K562 (cell line): ENCODE measurements around the gene PICK1. TPM values are rescaled to one million over a fixed set of nuclear protein-coding genes. Genes with fewer than 3 reads are reported as not detected.

Experiments used
- CBX1 ChIP-seq: sonication (generic); IDR thresholded peaks from 2 replicates; pipeline ENCODE4 v1.6.1; 2016; ENCODE audit warnings: antibody characterized with exemption, low read depth, mild to moderate bottlenecking
- CBX3 ChIP-seq, 2 experiments: IDR thresholded peaks; 1 replicate in 1 of 2; 2 replicates in 1 of 2; pipeline ENCODE4 v1.6.1; 2012; ENCODE audit warnings: inconsistent platforms in 2 of 2, low read length in 2 of 2, borderline replicate concordance in 1 of 2, control low read depth in 1 of 2
- HIVEP1 ChIP-seq: fragments of 250-450 bp; sonication (Bioruptor Pico); IDR thresholded peaks from 2 replicates; pipeline ENCODE4 v1.4.0; 2020; ENCODE audit warnings: mild to moderate bottlenecking
- HMGN3 ChIP-seq: IDR thresholded peaks from 2 replicates; pipeline ENCODE4 v1.6.1; 2011; ENCODE audit warnings: borderline replicate concordance, low read depth, mild to moderate bottlenecking, mixed read lengths, low read length; ENCODE audit not compliant: insufficient read length; ENCODE audit errors: extremely low read depth
- NFXL1 ChIP-seq: fragments of 450-650 bp; formaldehyde crosslinking; IDR thresholded peaks from 2 replicates; pipeline ENCODE4 v1.4.0; 2021; ENCODE audit warnings: mild to moderate bottlenecking
- RFX7 ChIP-seq: fragments of 250-450 bp; sonication (Bioruptor Pico); IDR thresholded peaks from 2 replicates; pipeline ENCODE4 v1.5.1; 2021; ENCODE audit warnings: mild to moderate bottlenecking
- TEAD1 ChIP-seq, 2 experiments: fragments of 450-650 bp in 1 of 2; sonication (generic) in 1 of 2; formaldehyde crosslinking; IDR thresholded peaks; 2 replicates each; pipeline versions ENCODE4 v1.4.0 to v1.8.0; 2020 to 2022; ENCODE audit warnings: mild to moderate bottlenecking in 2 of 2, missing genetic modification reagents in 1 of 2
- TFAM ChIP-seq: fragments of 250-450 bp; sonication (Bioruptor Pico); conservative IDR thresholded peaks from 2 replicates; pipeline ENCODE4 v1.5.0; 2021; ENCODE audit warnings: mild to moderate bottlenecking, moderate library complexity
- ZNF354B ChIP-seq: fragments of 250-450 bp; sonication (Bioruptor Pico); IDR thresholded peaks from 2 replicates; pipeline ENCODE4 v1.4.0; 2020
- polyA plus RNA-seq, 8 experiments: library from polyadenylated mRNA; depleted of rRNA in 4 of 8; stranded (reverse) in 5 of 8; unstranded in 3 of 8; fragments of >200 nt; fragmentation: Nextera tagmentation in 2 of 8; fragmentation: Illumina TruSeq in 1 of 8; extraction: Ambion mirVana in 2 of 8; extraction: Trizol in 1 of 8; gene quantifications; 2 replicates each; pipeline versions ENCODE4 v1.2.1 to v1.2.3, GENCODE V29; 2011 to 2014; ENCODE audit warnings: inconsistent platforms in 1 of 8, missing spikeins in 1 of 8
- total RNA-seq, 7 experiments: library from RNA; depleted of rRNA in 6 of 7; stranded (reverse); fragments of >200 nt in 6 of 7; fragmentation: Illumina TruSeq in 2 of 7; extraction: Trizol in 2 of 7; gene quantifications; 2 replicates each; pipeline versions ENCODE4 v1.2.1 to v1.2.3, GENCODE V29; 2011 to 2021; ENCODE audit warnings: low replicate concordance in 1 of 7
- TF ChIP-seq, protein P1 (sequence below): fragments of 250-450 bp; sonication (Bioruptor Pico); IDR thresholded peaks from 2 replicates; pipeline ENCODE4 v1.4.0; 2020; ENCODE audit warnings: mild to moderate bottlenecking, moderate library complexity, borderline replicate concordance
- TF ChIP-seq, protein P2 (sequence below), 2 experiments: fragments of 450-650 bp; IDR thresholded peaks; 2 replicates each; pipeline ENCODE4 v1.6.1; 2016
- TF ChIP-seq, protein P3 (sequence below), 2 experiments: IDR thresholded peaks; 2 replicates each; pipeline ENCODE4 v1.6.1; 2011; ENCODE audit warnings: borderline replicate concordance in 1 of 2, control low read depth in 1 of 2, low read depth in 1 of 2, low read length in 1 of 2, mild to moderate bottlenecking in 1 of 2, mixed read lengths in 1 of 2, moderate library complexity in 1 of 2; ENCODE audit not compliant: insufficient read depth in 1 of 2, insufficient read length in 1 of 2, poor library complexity in 1 of 2, severe bottlenecking in 1 of 2; ENCODE audit errors: extremely low read depth in 1 of 2

Gene PICK1
- total and polyA plus RNA-seq, 9 of the 15 experiments (the other 6 are each of a cell fraction or from before 2014, with no cell fraction given), result 0.06 to 11.0 (median 7.9) TPM; not detected in 1

DNA sequence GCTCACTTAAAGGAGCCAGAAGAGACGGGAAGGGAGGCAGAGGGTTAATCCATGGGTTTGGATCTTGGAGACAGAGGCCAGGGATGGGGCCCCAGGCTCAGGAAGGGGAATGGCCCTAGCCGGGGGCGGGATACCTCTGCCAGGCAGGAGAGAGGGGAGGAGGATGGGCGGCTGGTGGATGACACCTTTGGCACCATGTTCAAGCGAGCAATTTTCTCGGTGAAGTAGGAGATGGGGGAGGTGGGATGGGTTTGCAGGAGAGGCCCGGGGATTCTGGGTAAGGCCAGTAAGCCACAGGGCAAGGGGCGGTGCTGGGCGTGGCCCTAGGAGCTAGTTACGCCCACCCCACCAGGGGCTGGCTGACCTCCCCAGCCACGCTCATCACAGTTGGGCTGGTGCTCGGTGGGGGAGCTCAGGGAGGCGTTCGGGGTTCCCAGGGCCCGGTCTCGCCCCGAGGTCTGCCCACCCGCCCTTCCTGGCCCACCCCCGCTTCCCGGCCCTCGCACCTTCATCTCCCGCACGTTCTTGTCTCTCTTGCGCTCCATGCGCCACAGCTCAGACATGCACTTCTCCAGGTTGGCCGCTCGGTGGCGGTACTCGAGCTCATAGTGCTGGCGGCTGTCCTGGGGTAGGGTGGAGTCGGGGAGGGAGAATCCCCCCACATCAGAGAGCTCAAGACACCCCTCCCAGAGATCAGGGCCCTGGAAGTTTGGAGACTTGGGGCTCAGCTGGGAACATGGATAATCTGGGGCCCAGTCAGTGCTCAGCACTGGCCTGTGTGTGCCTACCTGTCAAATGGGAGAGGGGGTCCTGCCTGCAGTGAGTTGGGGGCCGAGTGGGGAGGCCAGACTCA lies 40.6 kb downstream of the PICK1 start (continued):
- TF ChIP-seq, protein P1, sequence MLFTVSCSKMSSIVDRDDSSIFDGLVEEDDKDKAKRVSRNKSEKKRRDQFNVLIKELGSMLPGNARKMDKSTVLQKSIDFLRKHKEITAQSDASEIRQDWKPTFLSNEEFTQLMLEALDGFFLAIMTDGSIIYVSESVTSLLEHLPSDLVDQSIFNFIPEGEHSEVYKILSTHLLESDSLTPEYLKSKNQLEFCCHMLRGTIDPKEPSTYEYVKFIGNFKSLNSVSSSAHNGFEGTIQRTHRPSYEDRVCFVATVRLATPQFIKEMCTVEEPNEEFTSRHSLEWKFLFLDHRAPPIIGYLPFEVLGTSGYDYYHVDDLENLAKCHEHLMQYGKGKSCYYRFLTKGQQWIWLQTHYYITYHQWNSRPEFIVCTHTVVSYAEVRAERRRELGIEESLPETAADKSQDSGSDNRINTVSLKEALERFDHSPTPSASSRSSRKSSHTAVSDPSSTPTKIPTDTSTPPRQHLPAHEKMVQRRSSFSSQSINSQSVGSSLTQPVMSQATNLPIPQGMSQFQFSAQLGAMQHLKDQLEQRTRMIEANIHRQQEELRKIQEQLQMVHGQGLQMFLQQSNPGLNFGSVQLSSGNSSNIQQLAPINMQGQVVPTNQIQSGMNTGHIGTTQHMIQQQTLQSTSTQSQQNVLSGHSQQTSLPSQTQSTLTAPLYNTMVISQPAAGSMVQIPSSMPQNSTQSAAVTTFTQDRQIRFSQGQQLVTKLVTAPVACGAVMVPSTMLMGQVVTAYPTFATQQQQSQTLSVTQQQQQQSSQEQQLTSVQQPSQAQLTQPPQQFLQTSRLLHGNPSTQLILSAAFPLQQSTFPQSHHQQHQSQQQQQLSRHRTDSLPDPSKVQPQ (CRISPR knock-in tag), result no peak
- no peak for TF ChIP-seq NFXL1
- TF ChIP-seq, protein P2, sequence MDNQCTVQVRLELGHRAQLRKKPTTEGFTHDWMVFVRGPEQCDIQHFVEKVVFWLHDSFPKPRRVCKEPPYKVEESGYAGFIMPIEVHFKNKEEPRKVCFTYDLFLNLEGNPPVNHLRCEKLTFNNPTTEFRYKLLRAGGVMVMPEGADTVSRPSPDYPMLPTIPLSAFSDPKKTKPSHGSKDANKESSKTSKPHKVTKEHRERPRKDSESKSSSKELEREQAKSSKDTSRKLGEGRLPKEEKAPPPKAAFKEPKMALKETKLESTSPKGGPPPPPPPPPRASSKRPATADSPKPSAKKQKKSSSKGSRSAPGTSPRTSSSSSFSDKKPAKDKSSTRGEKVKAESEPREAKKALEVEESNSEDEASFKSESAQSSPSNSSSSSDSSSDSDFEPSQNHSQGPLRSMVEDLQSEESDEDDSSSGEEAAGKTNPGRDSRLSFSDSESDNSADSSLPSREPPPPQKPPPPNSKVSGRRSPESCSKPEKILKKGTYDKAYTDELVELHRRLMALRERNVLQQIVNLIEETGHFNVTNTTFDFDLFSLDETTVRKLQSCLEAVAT (IDR thresholded peaks at IDR 0.05), result no peak
- TF ChIP-seq CBX3 (IDR thresholded peaks at IDR 0.05; ENCODE audit: borderline replicate concordance in 1 of 2, low read length in 2 of 2), result peak in 1 of 2 experiments; percentile 90; a peak in 1 of 3 replicates
- TF ChIP-seq HIVEP1, result no peak
- no peak for TF ChIP-seq TEAD1 (CRISPR knock-in tag; IDR thresholded peaks at IDR 0.05)
- TF ChIP-seq TFAM, result no peak
- TF ChIP-seq HMGN3, result no peak
- no peak for TF ChIP-seq ZNF354B
- 0 out of 2 replicates have a peak, but pooled peaks have one; percentile 61 for TF ChIP-seq CBX1
- no peak for TF ChIP-seq RFX7 (CRISPR knock-in tag)
- TF ChIP-seq, protein P3, sequence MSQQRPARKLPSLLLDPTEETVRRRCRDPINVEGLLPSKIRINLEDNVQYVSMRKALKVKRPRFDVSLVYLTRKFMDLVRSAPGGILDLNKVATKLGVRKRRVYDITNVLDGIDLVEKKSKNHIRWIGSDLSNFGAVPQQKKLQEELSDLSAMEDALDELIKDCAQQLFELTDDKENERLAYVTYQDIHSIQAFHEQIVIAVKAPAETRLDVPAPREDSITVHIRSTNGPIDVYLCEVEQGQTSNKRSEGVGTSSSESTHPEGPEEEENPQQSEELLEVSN (IDR thresholded peaks at IDR 0.05; ENCODE audit: borderline replicate concordance in 1 of 2, extremely low read depth in 1 of 2, insufficient read depth in 1 of 2, insufficient read length in 1 of 2, low read depth in 1 of 2, low read length in 1 of 2, poor library complexity in 1 of 2, severe bottlenecking in 1 of 2), result peak; percentile 94 to 99
